Ecto neural progenitor cell (in vitro differentiated cells): ENCODE measurements around the gene DOHH.
"Not testable (repeated sequence)": the region's sequence is repeated elsewhere in the genome, so short reads cannot be mapped to it uniquely, and the experiment has no call there.

Source experiments
- DNase-seq: peaks from one replicate; pipeline ENCODE4 v3.0.0-alpha.2; 2018; ENCODE audit warnings: low spot score

Gene DOHH

DNA sequence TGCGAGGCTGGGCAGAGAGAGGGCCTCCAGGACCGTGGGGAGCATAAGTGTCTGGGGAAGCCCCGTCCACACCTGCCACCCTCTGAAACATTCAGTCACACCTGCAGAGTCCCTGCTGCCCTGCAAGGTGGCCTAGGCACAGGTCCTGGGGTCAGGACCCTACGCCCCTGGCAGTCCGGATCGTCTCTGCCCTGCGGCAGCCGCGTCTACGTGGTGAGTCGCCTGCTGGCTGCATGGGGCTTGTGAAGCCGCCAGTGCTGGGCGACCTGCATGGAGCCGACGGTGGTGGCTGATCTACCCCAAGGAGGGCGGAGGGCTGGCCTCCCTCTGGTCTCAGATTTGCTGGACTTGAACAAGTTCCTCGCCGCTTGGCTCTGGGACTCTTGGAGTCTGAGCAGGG is 18.7 kb upstream of the DOHH start:
- no peak for DNase-seq

DNA sequence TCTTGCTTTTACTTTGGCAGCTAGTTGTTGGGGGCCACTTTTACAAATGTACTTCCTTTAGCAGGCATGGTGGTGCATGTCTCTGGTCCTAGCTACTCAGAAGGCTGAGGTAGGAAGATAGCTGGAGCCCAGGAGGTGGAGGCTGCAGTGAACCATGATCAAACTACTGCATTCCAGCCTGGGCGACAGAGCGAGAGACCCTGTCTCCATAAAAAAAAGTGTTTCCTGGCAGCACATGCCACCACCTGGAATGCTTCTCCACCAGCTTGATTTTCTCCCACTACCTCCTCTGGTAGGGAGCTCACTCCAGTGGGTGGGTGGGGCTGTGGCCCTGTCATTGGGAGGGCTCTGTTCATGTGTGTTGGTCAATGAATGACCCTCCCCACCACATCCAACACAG is 18.2 kb upstream of the DOHH start:
- no peak for DNase-seq

DNA sequence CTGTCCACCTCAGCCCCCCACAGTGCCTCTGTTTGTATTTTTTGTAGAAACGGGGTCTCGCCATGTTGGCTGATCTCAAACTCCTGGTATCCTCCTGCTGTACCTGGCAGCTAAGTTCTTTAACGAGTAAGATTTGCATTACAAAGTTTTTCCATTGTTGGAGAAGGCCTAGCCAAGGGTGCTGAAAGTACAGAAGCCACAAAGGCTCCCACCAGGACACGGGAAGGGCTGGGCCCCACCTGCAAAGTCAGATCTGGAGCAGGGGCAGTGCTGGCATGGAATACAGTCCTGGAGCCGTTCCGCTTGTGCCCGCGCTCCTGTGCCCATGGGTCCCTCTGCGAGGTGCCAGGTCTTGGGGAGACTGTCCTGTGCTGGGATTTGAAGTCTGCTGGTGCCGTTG is 17.8 kb upstream of the DOHH start:
- DNase-seq: no peak

DNA sequence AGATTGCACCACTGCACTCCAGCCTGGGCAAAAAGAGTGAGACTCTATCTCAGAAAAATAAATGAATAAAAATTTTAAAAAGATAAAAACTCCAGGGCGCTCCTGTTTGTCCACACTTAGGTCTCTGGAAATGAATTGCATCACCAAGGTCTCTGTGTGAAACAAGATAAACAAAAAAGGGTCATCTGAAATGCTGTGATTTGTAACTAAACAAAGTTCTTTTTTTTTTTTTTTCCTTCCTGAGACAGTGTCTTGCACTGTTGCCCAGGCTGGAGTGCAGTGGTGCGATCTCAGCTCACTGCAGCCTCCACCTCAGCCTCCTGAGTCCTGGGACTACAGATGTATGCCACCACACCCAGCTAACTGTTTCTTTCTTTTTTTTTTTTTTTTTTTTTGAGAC is 17.2 kb upstream of the DOHH start:
- no peak for DNase-seq

DNA sequence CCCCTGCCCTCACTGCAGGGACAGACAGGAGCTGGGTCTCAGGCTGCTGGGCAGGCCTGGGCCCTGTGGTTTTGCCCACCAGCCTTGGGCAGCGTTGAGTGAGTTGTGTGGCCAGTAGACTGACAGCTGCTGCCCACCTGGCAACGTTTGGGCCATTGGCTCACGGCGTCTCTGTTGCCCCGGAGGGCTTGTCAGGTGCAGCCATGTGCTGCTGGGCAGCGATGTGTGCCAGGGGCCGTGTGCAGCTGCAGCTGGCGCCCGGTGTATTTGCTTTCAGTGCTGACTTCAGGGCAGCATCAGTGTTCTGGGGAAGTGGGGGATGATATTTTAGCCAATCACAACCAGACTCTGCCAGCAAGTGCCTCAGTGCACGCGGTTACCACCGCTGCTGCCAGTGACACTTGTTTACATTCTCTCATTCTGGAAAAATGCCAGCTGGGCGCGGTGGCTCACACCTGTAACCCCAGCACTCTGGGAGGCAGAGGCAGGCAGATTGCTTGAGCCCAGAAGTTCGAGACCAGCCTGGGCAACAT is 16.3 kb upstream of the DOHH start:
- DNase-seq: no peak

DNA sequence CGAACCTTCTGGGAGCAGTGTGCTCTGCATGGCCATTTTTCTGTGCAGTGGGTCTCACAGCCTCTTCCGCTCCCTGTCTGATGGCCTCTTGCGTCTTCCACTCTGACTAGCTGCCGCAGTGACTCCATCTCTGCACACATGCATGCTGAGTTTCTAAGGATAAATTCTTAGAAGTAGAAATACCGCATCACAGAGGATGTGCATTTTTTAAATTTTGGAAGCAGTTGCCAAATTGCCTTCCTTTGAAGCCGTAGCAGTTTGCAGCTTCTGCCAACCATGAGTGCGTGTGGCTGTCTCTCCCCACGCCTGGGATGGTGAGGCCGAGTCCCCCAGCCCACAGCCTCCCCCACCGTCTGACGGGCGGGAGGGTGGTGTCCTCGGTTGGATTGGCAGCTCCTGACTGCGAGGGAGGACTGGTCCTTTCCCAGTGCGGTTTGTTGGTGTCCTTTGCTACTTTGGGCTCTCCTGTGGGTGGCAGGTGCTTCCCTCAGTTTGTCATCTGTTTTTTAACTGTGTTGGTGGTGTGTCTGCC is 15.5 kb upstream of the DOHH start:
- no peak for DNase-seq

DNA sequence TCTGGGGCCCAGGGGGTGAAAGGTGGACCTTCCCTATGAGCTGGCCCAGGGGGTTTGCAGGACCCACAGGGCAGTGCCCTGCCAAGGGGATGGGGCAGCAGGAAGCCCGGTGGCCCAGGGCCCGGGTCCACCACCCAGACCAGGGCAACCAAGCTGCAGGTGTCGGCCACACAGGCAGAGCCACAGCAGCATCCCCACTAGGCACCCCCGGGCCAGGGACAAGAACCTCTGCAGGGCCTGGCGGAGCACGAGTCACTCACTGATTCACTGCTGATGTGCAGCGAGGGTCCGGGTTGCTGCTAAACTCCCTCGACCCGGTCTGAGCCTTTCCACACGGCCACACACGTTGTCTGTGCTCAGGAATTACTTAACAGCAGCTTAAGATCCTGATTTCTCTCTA is 14.5 kb upstream of the DOHH start:
- DNase-seq: no peak

DNA sequence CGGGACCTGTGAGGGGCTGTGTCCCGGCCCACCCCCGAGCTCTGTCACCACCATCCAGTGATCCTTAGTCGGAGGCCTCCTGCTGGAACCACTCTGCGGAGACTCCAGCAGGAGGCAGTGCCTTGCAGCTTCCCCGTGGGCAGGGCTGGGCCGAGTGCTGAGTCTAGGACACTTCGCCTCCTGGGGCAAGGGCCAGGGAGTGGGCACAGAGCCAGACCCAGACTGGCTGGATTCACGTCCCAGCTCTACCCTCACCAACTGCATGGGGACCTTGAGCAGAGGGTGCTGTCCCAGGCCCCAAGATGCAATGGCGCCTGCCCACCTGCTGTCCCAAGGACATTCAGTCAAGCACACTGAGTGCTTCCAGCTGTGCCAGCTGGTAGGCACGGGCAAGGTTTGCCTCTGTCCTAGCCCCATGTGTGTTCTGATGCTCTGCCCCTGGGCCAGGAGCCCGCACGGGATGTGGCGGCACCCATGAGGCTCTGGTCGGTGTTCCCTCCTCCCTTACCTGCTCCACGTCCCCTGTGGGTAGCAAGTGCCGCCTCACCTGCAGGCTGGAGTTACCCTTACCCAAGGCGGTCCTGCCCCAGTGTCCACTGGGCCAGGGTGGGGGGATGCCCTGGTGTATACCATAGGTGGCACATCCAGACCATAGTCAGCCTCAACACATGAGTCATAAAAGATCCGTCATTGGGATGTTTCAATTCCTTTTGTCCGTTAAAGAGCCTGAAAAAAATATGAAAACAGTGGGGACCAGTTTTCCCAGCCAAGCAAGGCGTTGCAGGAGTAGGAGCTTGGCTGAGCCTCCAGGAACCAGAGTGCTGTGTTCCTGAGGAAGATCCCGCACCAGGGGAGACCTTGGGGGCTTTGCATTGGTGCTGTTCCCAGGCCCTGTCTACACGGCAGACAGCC is 13.0 kb upstream of the DOHH start:
- DNase-seq: no peak

DNA sequence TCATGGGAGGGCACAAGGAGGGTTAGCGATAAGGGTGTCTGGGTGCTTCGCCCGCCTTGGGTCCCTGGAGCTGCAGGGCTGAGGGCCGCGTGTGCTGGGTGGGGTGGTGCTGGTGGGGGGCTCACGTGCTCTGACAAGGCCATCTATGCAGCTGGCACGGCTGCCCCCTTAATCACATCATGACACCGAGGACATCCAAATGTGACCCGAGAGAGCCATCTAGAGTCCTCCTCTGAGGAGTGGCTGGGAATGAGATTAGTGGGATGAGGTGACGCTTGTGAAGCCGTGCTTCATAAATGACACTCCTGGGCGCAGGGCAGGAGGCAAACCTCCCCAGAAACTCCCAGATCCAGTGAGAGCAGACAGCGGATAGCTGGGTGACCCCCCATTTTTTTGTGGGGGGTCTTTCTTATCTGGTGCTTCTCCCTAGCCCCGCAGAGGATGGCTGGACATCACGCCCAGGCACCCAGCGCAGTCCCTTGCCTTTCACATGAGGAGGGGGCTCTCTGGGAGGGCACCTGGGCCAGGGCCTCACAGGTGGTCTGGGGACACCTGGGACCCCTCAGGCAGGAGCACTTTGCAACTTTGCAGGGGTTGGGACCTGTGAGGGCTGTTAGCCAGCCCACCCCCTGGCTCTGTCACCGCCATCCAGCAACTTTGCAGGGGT is 12.2 kb upstream of the DOHH start:
- no peak for DNase-seq

DNA sequence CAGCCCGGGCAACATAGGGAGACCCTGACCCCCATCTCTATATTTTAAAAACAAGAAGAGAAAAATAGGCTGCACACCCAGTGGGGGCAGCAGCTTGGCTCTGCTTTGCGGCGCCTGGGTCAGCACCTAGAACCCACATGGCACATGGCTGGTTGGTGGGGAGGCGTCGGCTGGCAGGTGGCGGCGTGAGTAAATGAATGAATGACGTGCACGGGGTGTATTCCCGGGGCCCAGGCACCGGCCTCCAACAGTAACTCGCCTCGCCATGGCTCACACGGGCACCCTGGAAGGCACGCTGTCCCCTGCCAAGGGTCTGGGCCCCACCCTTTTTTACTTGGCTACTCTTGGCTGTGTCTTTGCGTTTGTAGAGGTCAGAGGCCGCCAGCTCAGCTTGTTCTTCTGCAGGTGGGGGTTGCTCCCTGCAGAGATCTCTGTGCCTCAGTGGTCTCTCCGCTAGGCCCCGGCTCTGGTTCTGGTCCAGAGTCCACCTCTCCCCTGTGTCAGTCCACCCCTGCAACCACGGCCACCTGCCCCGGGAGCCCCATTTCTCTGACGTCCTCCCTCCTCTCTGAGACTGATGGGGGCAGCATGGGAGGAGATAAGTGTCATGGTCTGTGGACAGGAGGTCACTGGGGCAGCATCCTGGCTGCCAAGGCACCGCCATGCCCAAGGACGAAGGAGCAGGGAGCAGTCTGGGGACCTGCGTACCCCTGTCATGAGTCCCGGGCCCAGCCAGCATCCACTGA is 11.2 kb upstream of the DOHH start:
- DNase-seq: no peak

DNA sequence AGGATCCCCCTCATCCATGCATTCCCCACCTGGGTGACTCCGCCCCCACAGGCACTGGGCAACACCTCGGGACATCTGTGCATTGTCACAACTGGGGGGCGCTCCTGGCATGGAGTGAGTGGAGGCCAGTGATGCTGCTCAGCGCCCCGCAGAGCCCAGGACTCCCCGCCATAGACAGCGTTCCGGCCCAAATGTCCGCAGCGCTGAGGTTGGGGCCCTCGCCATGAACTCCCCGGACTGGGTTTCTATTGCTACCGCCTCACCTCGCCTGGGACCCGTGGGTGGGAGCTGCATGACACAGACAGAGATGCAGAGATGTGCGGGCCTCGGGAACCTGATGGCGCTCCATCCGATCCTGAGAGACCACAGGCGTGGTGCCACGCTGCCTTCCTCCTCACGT is 10.3 kb upstream of the DOHH start:
- DNase-seq: no peak

DNA sequence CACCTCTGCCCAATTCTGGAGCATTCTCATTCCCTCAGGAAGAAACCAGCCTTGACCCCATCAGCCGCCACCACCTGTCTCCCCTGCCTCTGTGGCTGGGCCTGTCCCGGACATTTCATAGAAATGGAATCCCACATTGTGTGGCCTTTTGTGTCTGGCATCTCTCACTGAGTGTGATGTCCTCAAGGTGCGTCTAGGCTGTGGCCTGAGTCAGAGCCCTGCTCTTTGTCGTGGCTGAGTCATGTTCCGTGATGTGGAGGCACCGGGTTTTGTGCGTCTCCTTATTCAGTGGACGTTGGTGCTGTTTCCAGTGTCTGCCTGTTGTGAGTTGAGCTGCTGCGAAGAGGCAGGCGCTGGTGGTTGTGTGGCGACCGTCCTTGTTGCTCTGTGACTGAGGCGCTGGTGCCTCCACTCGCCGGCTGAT is 9.1 kb upstream of the DOHH start:
- DNase-seq: no peak

DNA sequence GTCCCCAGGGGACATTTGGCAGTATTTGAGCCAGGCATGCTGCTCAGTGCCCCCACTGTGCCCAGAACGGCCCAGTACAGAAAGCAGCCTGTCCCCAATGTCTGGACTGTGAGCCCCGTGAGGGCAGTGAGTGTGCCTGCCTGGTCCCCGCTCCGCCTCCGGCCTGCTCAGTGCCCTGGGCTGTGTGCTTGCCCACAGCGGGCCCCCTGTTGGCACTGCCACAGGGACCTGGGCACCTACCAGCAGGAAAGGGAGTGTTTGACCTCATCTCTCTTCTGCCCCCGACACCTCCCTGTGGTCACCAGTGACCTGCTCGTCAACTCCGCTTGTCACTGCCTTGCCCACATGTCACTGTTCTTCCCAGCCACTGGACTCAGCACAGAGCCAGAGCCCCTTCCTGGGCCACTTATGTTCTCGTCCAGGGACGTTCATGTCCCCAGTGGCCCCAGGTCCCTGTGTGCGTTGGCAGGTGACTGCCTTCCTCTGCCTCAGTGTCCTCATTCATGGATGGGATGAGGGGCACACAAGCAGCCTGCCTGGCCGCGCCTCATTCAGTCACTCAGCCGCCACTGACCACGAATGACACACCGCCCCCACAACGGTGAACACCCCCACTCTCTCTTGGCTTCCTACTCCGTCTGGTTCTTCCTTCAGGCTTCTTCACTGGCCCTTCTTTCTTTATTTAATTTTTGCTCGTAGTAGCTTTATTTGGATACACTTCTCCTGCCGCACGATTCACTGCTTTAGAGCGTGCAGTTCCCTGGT is 8.5 kb upstream of the DOHH start:
- no peak for DNase-seq

DNA sequence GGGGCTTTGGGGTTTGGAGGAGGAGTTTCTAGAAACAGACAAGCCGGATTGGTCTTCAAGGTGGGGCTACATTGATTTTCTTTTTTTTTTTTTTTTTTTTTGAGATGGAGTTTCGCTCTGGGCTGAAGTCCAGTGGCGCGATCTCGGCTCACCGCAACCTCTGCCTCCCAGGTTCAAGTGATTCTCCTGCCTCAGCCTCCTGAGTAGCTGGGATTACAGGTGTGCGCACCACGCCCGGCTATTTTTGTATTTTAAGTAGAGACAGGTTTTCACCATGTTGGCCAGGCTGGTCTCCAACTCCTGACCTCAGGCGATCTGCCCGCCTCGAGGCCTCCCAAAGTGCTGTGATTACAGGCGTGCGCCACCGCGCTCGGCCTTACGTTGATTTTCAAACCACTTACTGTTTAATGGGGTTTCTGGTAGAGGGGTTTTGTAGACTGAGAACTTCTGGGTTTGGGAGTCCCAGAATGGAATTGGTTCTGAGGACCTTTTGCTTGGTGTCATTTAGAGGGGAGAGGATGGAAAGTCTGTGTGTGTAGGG is 7.7 kb upstream of the DOHH start:
- DNase-seq: not testable (repeated sequence)

DNA sequence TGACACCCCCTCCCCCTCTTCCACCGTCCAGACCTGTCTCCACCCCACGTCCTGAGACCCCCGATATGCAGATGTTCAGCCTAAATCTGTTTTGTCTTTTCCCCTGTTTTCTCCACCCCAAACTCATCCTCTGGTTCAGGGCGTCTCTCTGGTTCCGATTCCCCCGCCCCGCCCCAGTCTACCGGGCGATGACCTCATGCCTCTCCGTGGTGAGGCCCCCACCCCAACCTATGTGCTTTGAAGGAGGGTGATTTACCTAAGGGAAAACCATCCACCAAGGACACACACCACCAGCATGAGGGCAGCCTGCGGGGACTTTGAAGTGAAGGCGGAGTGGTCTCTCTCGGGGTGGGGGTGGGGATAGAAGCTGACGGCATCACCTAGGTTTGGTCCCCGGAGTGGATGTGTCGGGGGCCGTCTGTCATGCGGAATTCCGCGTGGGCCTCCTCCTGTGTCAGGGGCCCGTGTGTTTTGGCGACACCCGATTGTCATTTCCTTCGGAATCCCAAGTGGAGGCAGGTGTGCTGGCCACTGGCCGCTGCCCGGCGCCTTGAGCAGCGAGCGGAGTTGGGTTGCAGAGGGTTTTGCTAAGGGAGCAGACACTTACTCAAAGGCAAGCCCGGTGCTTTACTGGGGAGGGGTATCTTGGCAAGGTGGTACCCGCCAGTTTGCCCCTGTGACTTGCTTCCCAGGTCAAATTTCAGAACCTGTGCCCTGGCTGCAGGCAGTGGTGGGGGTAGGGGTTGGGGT is 7.1 kb upstream of the DOHH start:
- peak; percentile 61 for DNase-seq

DNA sequence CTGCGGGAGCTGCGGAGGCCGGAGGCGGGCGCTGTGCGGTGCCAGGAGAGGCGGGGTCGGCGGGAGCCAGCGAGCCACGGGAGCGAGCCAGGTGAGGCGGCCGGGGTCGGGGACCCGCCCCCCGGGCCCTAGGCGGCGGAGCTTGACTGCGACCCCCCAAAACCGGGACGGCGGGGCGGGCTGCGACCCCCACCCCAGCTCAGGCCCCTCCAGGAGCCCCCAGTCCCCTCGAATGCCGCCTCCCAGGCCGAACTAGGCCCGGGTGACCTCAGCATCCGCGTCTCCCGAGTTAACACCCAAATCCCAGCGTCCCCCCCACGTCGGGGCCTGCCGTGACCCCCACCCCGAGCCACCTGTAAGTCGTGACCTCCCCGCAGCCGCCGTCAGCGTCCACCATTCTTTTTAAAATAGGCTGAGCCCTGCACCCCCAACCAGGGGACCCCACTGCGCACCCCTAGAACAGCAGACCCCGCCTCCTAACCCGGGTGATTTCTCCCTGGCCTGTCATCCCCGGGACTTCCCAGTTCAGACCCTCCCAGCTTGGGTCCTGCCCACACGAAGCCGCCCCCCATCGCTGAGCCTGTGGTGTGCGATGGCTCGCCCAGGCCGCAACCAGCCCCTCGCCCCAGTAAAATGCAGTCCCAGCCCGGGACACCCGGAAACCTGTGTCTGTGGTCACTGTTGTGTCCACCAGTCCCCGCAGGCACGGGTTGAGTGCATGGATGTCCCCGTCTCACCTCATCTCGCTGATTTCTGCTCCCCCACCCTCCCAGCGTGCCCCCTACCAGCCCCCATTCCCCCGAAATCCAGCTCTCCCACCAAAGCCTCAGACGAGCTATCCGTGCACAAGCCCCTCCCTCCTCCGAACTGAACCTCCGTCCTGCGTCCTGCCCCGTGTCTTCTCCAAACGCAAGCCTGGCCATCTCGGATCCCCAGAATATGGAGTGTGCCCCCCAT is 6.2 kb upstream of the DOHH start:
- peak; percentile 61 for DNase-seq

DNA sequence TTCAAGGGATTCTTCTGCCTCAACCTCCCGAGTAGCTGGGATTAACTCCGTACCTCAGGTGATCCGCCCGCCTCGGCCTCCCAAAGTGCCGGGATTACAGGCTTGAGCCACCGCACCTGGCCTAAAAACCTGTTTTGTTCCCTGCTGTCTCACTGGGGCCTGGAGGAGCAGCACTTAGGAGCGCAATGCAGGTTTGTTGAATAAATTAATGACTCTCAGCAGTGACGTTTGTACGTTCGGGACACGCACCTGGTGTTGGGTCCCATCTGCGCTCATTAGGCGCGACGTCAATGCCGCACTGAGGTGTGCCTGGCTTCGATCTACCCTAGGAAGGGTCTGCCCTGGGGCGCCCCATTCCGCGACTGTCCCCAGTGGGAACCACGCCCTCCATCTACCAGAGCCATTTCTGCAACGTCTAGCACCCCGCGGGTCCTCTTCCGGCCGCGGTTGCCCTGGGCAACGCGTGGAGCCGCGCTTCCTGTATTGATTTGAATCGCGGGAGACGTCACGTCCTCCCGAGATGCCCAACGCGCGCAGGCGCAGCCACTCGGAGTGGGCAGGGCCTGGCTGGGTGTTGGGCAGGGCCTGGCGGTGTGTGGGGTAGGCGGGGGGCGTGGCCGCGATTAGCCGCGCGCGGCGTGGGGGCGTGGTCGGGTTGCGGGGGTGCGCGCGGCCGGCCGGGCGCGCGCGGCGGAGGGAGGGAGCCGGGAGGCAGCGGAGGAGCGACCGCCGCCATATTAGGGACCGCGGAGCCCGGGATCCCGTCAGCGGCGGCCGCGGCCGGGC is 5.3 kb upstream of the DOHH start, which contains the start of gene FZR1:
TSS of gene FZR1 (plus strand) at position 714 of the 786 bp plus-strand sequence. CDS start 16,679 bp downstream, outside the sequence.
- DNase-seq: peak; percentile 99

DNA sequence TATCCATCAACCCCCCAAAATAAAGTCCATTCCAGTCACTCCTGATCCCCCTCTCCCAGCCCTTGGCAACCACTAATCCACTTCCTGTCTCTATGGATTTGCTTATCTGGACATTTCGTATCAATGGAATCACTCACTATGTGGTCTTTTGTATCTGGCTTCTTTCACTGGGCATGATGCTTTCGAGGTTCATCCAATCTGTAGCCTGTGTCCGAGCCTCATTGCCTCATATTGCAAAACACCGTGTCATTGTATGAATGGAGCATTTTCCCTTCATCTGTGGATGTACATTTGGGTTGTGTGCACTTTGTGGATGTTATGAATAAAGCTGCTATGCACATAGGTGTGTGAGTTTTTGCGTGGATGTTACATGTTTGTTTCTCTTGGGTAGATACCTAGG is 4.3 kb upstream of the DOHH start:
- no peak for DNase-seq
